GM19455 (cell line): ENCODE measurements around the gene SSBP3.

ENCODE experiments used
- ATAC-seq: cut with Tn5 transposase; IDR thresholded peaks from one replicate; pipeline ENCODE4 v1.9.1; 2021; ENCODE audit not compliant: unreplicated experiment

Gene SSBP3

DNA sequence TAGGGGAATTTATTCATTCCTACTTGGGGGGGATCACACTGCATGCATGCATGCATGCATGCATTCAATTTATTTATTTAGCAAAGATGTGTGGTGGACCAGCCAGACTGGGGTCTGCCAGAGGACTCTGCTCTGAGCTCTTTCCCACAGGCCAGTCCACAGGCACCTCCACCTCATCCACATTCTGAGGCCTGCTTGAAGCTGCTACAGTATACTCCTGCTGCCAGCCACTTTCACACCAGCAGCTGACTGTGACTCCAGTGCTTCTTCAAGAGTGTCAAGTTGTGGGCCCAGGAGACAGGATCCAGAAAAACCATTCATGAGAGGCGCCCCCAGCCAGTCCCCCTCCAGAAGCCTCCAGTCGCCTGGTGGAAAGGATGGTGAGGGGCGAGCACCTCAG lies 30.9 kb downstream of the SSBP3 start:
- no peak for ATAC-seq

DNA sequence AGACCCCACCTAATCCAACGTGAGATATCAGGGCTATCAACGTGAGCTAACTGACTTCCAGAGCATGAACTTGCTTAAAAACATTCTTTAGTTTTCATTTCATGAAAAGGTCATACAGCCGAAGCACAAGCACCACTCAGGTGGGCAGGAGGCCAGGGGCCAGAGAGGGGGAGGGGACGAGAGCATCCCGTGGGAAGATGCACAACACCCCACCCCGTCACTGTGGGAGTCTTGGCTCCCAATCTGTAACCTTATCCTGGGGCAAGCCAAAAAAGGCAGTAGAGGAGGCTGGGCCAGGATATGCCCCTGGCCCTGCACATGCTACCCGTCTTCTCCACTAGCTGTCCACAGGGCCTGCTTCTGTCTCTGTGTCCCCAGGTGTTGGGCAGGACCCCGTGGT lies 31.4 kb downstream of the SSBP3 start:
- ATAC-seq, result no peak

DNA sequence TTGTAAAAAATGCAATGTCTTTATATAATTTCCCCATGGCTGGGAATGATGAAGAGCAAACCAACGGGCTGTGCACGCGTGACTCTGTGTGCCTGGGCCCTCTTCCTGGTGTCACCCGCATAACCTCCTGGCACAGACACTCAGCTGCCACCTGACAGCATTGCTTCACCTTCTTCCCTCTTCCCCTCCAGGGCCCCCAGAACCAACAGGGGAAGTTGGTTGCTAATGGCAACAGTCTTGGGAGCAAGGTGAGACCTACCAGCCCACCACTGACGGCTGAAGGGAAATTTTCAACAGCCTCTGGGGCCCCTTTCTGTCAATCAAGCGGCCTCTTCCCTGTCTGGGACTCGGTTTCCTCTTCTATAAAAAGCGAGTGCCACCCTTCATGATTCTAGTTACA lies 33.2 kb downstream of the SSBP3 start:
- ATAC-seq, result no peak

DNA sequence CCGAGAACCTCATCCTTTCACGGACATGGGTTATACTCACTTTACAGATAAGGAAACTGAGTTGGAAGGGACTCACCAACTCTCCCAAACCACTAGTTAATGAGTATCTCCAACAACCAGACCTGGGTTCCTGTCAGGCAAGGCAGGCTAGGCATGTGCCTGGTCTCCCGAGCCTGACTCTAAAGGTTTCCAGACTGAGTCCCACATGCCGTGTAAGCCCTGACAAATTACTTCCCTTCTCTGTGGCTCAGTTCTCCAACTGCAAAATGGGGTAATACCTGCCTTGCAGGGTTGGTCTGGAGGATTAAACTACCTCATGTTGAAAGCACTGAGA lies 34.3 kb downstream of the SSBP3 start:
- no peak for ATAC-seq

DNA sequence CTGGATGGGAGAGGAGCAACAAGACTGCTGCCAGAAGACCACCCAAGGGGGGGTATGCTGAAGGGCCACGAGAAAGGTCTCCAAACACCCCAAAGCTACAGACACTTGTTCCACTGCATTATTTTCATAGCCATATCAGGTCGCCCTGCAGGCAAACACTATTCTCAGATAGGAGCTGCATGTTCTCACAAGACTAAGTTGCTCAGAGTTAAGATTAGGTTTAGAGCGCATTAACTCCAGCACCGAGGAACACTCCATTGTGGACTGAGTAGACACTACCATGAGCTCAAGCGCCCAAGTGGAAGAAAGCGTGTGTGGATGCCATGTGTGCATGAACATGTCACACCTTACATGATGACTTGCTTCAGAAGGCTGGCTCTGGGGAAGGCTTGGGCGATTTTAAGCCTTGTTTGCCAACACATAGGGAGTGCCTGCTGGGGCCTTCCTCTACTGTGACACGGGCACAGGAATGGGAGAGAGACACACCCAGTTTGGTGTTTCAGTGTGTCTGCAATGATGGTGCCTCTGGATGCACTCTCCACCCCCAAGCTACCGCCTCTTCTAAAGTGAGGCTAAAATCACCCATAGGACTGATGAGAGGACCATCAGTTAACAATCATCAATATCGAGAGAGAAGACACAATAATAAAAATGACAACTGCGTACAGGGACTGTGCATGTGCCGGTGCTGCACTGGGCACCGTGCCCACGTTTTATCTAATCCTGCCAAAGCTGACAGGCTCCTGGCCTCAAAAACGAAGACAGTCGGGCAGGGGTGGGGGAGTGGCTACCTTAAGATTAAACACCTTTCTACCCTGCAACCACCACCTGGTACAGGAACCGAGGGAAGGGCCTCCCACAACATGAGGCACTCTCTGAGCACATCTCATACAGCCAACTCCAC lies 34.9 kb downstream of the SSBP3 start:
- ATAC-seq, result no peak

DNA sequence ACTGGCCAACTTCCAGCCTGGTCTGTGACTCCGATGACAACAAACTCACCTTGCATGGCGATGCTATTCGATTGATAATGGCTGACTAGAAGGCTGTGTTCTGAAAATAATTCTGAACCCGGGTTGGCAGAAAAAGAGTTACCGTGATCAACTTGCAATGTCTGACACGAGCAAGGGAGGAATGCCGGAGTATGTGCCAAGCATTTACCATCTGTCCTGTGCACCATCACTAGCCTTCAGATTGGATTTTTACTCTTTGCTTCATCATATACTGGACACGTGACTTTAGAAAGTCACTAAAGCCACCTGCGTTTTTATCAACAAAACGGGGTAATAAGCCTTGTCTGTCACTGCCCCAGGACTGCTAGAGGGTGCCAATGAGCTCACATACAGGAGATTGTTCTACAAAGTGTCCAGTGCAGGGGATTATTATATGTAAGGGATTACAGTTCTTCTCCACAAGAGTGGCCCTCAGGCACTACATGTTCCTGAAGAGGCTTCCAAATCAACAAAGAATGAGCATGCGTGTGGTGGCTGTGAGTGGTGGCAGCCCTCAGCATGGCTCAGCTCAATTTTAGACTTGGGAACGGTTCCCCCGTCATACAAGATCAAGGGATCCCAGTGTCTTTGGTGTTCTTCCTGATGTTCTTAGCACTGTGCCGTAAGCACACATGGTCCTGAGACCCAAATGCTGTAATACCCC lies 35.8 kb downstream of the SSBP3 start:
- no peak for ATAC-seq

DNA sequence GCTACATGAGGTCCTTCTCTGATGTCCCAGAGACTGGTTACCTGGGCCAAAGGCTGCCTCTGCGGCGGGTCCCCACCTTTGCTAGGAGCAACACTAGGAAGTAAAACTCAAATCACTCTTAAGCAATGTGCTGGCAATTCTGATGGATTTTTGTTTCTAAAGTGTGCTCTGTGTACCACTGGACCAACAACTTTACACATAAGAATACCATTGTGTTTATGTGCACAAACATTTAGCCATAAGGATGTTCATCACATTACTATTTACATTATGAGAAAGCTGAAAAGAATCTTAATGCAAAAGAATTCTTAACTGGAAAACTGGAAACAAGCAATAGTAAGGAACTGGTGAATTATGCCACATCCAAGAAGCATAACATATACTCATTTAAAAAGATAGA lies 38.6 kb downstream of the SSBP3 start:
- no peak for ATAC-seq

DNA sequence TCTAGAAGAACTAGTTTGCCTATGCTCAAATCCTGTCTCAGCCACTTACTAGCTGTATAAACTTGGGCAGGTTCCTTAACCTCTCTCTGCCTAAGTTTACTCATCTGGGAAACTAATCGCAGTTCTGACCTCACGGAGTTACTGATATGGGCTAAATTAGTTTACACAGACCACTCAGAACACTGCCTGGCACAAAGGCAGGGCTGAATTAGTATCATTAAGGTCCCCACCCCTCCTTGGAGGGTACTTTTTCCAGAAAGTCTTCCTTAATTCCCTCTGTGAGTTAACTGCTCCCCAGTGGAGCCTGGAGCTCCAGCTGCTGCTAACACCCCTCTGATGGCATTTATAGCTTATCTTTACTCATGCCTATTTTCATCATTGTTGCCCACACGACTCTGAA lies 40.3 kb downstream of the SSBP3 start:
- no peak for ATAC-seq

DNA sequence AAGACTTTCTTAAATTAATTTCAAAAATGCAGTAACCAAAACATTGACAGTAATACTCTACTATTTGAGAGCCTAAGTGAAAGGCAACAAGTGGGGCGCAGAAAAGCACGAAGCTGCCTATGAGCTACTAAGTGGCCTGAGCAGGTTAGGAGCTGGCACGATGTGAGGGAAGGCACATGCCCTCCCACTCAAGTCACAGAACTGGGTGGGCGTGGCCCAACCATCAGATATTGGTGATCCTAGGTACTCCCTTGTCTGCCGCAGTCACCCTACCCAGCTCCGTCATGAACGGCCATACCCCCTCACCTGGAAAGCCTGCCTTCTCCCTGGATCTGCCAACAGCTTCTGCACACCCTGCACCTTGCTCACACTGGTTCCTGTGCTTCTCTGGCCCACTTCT lies 40.8 kb downstream of the SSBP3 start:
- no peak for ATAC-seq

DNA sequence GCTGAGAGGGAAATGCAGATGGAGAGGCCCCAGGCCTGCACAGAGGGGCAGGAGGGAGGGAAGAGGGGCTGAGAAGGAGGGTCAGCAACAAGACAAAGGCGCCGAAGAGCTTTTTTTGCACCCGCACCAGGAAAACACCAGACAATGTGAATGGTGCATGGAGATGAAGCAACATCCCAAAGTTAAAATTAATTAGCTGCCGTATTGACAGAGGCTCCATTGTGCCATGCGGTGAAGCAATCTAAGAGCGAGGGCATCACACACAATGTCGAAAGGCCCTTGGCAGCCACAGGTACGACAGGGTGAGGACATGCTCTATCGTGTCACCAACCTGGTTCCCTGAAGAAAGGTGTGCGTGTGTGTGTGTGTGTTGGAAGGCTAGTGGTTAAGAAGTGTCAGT lies 41.2 kb downstream of the SSBP3 start:
- ATAC-seq, result no peak

DNA sequence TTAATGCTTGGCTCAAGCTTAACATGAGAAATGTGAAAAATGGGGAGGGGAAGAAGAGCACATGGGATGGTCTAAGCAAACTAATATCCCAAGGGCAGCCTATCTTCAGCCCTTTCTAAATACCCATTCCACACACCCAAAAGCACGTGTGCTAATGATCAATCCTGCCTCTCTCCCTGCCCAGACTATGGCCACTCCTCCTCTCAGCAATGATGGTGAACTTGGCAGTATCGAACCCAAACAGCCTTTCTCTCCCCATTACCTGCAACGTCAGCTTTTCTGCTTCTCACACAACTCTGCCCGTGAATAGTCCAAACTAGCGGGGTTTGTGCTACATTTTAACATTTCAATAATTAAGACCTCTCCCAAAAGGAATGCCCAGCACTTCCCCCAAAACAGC lies 41.6 kb downstream of the SSBP3 start:
- no peak for ATAC-seq

DNA sequence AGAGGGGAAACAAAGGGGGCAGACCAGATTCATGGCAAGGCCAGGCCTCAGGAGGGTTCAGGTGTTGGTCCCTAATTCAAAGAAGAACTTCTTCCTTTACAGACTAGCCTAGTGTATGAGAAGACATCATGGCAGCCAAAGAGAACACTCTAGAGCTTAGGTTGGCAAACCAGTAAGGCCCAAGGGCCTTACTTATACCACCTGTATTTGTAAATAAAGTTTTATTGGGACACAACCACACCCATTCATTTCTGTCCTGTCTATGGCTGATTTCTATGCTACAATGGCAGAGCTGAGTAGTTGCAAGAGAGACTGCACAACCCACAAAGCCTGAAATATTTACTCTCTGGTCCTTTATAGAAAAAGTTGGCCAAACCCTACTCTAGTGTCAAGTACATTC lies 42.3 kb downstream of the SSBP3 start:
- ATAC-seq, result no peak

DNA sequence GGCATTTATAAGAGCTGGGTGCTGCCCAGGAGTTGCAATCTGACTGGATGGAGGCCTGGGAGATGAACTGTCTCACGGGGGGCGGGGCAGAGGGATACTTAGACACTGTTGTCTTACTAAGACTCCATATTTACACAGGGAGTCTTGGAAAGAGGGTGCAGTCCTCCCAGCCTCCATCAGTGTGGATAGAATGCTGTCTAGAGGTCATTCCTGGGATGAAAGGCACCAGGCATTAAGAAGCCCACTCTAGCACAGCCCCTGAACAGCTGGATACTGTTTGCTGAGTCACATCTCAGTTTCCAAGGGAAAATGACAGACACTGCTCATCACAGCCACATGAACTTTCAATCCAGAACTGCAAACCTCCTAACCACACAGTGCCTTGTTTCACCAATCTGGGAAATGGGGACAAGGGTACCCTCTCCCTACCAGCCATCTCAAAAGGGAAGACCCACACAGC lies 43.3 kb downstream of the SSBP3 start:
- no peak for ATAC-seq

DNA sequence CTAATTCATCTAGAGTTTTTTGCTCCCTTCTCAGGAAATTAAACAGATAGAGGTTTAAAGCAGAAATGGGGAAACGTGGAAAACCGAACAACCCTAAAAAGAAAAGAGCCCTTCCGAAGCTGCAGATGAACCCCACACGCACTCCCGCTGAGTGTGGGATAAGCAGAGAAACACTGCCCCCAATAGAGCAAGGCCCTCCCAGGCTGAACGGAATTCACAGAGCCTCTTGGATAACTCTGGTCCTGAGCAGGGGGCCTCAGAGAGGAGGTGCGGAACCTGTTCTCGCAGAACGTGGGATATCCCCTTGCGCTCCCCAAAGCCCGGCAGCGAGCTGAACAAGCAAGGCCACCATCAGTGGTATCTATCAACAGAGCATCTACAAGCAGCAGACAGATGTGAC lies 44.9 kb downstream of the SSBP3 start:
- ATAC-seq, result no peak

DNA sequence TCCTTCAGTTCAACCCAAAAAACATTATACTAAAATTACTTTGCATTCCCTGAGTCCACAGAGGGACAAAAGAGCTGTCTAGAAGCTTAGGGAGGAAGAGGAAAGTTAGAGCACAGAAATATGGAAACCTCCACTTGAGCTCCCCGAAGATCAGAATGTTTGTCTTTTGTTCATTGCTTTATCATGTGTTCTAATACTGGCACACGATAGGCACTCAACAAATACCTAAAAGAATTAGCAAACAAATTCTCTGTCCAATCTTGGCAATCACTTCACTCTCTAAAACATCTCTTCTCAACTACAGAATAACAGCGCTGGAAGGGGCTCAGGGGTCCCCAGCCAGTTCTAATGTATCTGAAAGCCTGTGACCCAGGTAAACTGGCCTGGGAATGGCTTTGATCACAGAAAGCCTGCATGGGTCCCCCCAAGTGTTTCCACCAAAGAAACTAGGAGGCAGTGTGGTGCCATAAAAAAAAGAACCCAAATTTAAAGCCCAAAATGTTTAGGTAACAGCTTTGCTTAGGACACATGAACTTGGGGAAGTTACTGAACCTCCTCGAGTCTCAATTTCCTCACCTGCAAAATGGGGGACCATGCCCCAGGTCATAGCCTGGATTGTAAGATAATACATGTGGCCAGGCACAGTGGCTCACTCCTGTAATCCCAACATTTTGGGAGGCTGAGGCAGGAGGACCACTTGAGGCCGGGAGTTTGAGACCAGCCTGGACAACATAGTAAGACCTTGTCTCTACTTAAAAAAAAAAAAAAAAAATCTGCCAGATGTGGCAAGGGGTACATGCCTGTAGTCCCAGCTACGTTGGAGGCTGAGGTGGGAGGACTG lies 45.8 kb downstream of the SSBP3 start:
- no peak for ATAC-seq

DNA sequence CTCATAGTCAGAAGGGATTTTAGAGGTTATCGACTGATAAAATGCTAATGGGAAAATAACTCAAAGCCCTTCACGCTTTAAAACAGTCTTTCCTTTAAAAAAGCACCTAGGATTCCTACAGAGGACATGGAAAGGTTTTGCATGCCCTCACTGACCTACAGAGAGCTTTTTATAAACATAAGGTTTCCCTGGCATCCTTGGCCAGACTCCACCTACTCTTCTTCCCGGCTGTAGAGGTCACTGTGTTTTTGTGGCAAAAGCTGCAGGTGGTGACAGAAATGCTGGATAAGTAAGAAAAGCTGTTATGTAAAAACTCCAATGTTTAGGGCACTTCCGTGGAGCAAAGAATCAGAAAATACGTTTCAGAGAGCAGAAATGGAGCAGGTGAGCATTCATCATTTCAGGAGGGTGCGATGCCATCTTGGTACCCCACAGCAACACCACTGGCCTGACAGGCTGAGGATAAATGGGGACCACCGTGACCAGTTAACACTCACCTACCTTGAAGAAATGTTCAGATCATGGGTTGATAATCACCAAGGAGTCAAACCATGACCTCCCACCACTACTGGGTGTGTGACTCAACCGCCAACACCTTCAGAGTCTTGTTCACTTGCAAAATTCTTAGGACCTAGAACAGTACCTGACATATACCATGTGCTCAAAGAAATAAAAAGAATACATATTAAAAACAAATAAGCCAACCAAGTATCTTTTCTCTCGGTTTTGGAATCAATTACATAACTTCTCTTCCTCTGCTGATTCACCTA lies 46.6 kb downstream of the SSBP3 start:
- no peak for ATAC-seq

DNA sequence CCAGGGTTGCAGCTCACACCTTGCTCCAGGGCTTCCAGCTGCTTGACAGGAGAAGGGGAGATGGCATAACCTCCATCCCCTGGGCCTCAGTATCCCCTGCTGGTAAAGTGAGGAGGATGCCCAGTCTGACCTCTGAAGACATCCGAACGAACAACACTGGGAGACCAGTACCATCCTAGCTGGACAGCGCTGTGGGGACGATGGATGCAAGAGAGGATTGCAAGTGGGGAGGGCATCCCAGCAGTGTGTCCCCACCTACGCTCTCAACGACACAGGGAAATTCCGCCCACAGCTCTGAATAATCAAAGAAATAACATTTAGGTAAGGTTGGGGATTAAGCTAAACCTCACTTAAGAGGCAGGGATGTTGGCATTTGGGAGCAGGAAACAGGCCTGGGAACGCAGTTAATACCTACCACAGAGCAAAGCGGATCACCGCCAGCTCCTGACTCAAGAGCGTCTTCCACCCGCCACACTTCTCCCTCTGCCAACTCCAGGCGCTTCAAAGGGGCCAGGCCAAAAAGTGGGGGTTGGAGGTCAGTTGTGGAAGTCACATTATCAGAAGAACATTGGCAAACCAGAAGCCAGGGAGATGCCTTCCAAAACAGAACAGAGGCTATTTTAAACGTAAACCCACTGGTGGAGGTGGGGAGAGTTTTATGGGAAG lies 47.6 kb downstream of the SSBP3 start:
- ATAC-seq, result no peak

DNA sequence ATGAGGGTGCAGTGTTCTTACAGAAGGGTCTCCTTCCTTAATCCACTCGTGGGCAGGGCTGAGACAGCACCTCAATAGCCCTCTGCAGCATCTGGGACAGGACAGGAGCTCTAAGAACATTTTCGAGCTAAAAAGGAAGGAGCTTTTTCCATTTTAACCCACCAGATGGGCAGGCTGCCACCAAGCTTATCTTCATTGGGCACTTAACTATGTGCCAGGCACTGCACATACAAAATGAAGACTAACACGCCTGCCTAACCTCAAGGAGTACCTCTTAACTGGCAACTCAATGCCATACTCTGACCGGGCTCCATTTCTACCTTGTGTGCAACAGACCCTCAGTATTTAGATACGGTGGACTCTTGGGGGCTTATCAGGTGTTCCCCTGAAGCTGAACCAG lies 48.2 kb downstream of the SSBP3 start:
- no peak for ATAC-seq

DNA sequence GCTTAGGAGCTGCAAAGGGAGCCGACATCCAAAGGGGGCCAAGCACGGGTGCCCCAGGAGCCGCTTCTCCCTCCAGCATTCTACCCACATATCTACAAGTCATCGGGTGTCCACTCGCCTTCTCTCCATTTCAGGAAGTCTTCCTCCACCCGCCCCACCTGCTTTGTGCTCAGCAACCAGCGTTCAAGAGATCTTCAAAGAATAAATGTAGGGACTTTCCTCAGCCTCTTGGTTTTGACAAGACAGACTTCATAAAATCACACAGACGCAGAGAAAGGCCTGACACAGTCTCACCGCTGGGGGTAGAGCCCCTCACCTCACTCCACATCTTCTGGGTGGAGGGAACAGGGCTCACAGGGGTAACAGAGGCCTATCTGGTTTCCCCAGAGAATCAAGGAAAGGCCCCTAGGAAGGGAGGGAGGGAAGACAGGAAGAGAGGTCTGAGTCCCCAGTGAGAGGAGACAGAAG lies 49.5 kb downstream of the SSBP3 start:
- ATAC-seq, result no peak
